IMR-90 (cell line): ENCODE measurements around the gene HIVEP3.

ENCODE experiments used
- CHD1 ChIP-seq: IDR thresholded peaks from 2 replicates; pipeline ENCODE4 v1.6.1; 2012; ENCODE audit warnings: low read depth, low read length, improper control_type of control experiment
- MAFK ChIP-seq: IDR thresholded peaks from 2 replicates; pipeline ENCODE4 v1.6.1; 2012; ENCODE audit warnings: low read depth, low read length, improper control_type of control experiment
- POLR2A ChIP-seq: IDR thresholded peaks from 2 replicates; pipeline ENCODE4 v1.6.1; 2012; ENCODE audit warnings: mild to moderate bottlenecking, low read depth, low read length
- RAD21 ChIP-seq: IDR thresholded peaks from 2 replicates; pipeline ENCODE4 v1.6.1; 2012; ENCODE audit warnings: low read length, improper control_type of control experiment
- TF ChIP-seq, protein P1 (sequence below): fragments of 150-350 bp; IDR thresholded peaks from 2 replicates; pipeline ENCODE4 v1.6.1; 2017; ENCODE audit warnings: mild to moderate bottlenecking, antibody characterized with exemption, low read length, low read depth
- TF ChIP-seq, protein P2 (sequence below): conservative IDR thresholded peaks from 2 replicates; pipeline ENCODE4 v1.5.1; 2012; ENCODE audit warnings: mild to moderate bottlenecking, low read depth, low read length, improper control_type of control experiment

DNA sequence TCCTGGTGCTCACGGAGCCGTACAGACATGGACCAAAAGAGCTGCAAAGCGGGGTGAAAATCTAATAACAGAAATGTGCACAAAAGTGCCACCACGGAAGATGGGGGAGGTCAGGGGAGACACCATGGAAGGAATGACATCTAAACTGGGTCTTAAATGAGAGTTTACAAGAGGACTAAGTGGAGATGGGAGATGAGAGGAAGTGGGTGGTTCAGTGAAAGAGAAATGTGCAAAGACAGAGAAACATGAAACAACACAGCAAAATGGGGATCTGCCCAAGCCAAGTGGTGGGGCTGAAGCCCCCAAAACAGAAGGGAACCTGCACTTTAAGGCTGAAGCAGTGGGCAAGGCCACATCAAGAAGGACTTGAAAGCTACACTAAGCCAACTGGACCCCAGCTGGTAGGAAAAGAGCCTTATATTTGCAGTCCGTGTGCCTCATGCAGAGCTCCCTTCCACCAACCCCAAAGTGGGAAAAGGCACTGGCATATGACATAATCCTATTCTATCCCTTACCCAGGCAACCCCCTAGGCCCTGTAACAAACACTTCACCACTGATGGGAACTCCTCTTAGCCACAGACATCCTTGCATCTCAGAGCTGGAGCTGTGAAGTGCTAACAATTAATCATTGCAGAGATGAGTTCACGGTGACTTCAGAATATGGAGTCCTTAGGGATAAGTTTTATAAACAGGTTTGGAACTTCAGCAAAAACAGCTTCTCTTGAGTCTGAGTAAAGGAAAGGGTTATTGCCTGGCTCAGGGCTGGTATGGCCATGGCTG, 235.7 kb downstream of the HIVEP3 start:
- TF ChIP-seq, protein P1, sequence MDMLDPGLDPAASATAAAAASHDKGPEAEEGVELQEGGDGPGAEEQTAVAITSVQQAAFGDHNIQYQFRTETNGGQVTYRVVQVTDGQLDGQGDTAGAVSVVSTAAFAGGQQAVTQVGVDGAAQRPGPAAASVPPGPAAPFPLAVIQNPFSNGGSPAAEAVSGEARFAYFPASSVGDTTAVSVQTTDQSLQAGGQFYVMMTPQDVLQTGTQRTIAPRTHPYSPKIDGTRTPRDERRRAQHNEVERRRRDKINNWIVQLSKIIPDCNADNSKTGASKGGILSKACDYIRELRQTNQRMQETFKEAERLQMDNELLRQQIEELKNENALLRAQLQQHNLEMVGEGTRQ, result no peak
- TF ChIP-seq, protein P2, sequence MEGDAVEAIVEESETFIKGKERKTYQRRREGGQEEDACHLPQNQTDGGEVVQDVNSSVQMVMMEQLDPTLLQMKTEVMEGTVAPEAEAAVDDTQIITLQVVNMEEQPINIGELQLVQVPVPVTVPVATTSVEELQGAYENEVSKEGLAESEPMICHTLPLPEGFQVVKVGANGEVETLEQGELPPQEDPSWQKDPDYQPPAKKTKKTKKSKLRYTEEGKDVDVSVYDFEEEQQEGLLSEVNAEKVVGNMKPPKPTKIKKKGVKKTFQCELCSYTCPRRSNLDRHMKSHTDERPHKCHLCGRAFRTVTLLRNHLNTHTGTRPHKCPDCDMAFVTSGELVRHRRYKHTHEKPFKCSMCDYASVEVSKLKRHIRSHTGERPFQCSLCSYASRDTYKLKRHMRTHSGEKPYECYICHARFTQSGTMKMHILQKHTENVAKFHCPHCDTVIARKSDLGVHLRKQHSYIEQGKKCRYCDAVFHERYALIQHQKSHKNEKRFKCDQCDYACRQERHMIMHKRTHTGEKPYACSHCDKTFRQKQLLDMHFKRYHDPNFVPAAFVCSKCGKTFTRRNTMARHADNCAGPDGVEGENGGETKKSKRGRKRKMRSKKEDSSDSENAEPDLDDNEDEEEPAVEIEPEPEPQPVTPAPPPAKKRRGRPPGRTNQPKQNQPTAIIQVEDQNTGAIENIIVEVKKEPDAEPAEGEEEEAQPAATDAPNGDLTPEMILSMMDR, result no peak
- TF ChIP-seq POLR2A (no peak), RAD21 (no peak), CHD1 (no peak), MAFK (no peak)
